K562 (cell line): ENCODE results near the gene TTBK1. TPM values are rescaled to one million over a fixed set of nuclear protein-coding genes. Genes with fewer than 3 reads are reported as not detected.
A peak's percentile ranks its signal among the peaks of the same experiment; 100 is the strongest.

Experiments used
- BDP1 ChIP-seq: IDR thresholded peaks from 3 replicates; pipeline ENCODE4 v1.6.1; 2011; ENCODE audit not compliant: insufficient read length, insufficient read depth
- BHLHE40 ChIP-seq: IDR thresholded peaks from 2 replicates; pipeline ENCODE4 v1.6.1; 2011; ENCODE audit warnings: low read length, improper control_type of control experiment
- BRD9 ChIP-seq: fragments of 450-650 bp; IDR thresholded peaks from 2 replicates; pipeline ENCODE4 v1.6.1; 2018; ENCODE audit warnings: low read depth; ENCODE audit not compliant: partially characterized antibody
- CHD2 ChIP-seq: IDR thresholded peaks from 2 replicates; pipeline ENCODE4 v1.6.1; 2011; ENCODE audit warnings: low read depth, low read length
- E4F1 ChIP-seq: fragments of 250-450 bp; sonication (Bioruptor Pico); IDR thresholded peaks from 2 replicates; pipeline ENCODE4 v1.5.0; 2021; ENCODE audit warnings: mild to moderate bottlenecking, borderline replicate concordance
- L3MBTL2 ChIP-seq: fragments of 450-650 bp; IDR thresholded peaks from 2 replicates; pipeline ENCODE4 v1.6.1; 2016; ENCODE audit warnings: mild to moderate bottlenecking, moderate library complexity
- MYC ChIP-seq, 2 experiments: fragments of 250-450 bp in 1 of 2; sonication (Bioruptor Pico) in 1 of 2; IDR thresholded peaks; 2 replicates each; pipeline versions ENCODE4 v1.5.1 to v1.6.1; 2012 to 2021; ENCODE audit warnings: low read depth in 2 of 2, borderline replicate concordance in 1 of 2, improper control_type of control experiment in 1 of 2, low read length in 1 of 2, mild to moderate bottlenecking in 1 of 2, moderate library complexity in 1 of 2
- PHF21A ChIP-seq: fragments of 450-650 bp; IDR thresholded peaks from 2 replicates; pipeline ENCODE4 v1.6.1; 2017; ENCODE audit warnings: low read depth, borderline replicate concordance
- PPARD ChIP-seq: fragments of 250-450 bp; sonication (Bioruptor Pico); IDR thresholded peaks from 2 replicates; pipeline ENCODE4 v1.8.0; 2022; ENCODE audit warnings: inconsistent platforms, mild to moderate bottlenecking, moderate library complexity
- SIN3A ChIP-seq, 2 experiments: fragments of 150-350 bp in 1 of 2; IDR thresholded peaks; 2 replicates each; pipeline ENCODE4 v1.6.1; 2011 to 2016; ENCODE audit warnings: borderline replicate concordance in 2 of 2, low read depth in 2 of 2, low read length in 2 of 2, mild to moderate bottlenecking in 2 of 2, moderate library complexity in 2 of 2; ENCODE audit not compliant: control insufficient read depth in 1 of 2
- SP2 ChIP-seq: IDR thresholded peaks from 2 replicates; pipeline ENCODE4 v1.6.1; 2011; ENCODE audit warnings: mild to moderate bottlenecking, low read depth, low read length, moderate library complexity; ENCODE audit not compliant: poor library complexity, severe bottlenecking; ENCODE audit errors: extremely low read depth
- polyA plus RNA-seq, 8 experiments: library from polyadenylated mRNA; depleted of rRNA in 4 of 8; stranded (reverse) in 5 of 8; unstranded in 3 of 8; fragments of >200 nt; fragmentation: Nextera tagmentation in 2 of 8; fragmentation: Illumina TruSeq in 1 of 8; extraction: Ambion mirVana in 2 of 8; extraction: Trizol in 1 of 8; gene quantifications; 2 replicates each; pipeline versions ENCODE4 v1.2.1 to v1.2.3, GENCODE V29; 2011 to 2014; ENCODE audit warnings: inconsistent platforms in 1 of 8, missing spikeins in 1 of 8
- total RNA-seq, 7 experiments: library from RNA; depleted of rRNA in 6 of 7; stranded (reverse); fragments of >200 nt in 6 of 7; fragmentation: Illumina TruSeq in 2 of 7; extraction: Trizol in 2 of 7; gene quantifications; 2 replicates each; pipeline versions ENCODE4 v1.2.1 to v1.2.3, GENCODE V29; 2011 to 2021; ENCODE audit warnings: low replicate concordance in 1 of 7
- TF ChIP-seq, protein P1 (sequence below): fragments of 250-450 bp; sonication (Bioruptor Pico); IDR thresholded peaks from 2 replicates; pipeline ENCODE4 v1.4.0; 2020; ENCODE audit warnings: mild to moderate bottlenecking, moderate library complexity
- TF ChIP-seq, protein P2 (sequence below): fragments of 450-650 bp; formaldehyde crosslinking; IDR thresholded peaks from 2 replicates; pipeline ENCODE4 v1.4.0; 2020; ENCODE audit warnings: mild to moderate bottlenecking, mixed read lengths
- TF ChIP-seq, protein P3 (sequence below): fragments of 200-800 bp; sonication (Bioruptor generic); IDR thresholded peaks from 2 replicates; pipeline ENCODE4 v1.6.1; 2016; ENCODE audit warnings: missing genetic modification characterization, missing compliant biosample characterization

TTBK1 gene
- total and polyA plus RNA-seq, 9 of the 15 experiments (the other 6 are each of a cell fraction or from before 2014, with no cell fraction given), result not detected

- TF ChIP-seq CHD2 (peak; percentile 45), BRD9 (no peak), MYC (IDR thresholded peaks at IDR 0.05; ENCODE audit: low read depth, low read length) (peak; percentile 54; the same call in 1 of the 2 replicates), MYC (CRISPR knock-in tag; IDR thresholded peaks at IDR 0.05; ENCODE audit: borderline replicate concordance, low read depth) (no peak), BDP1 (no peak), SIN3A (IDR thresholded peaks at IDR 0.05; ENCODE audit: borderline replicate concordance in 2 of 2, control insufficient read depth in 1 of 2, low read depth in 2 of 2, low read length in 2 of 2) (0 out of 4 replicates have a peak, but pooled peaks of 1 of the 2 experiments have one; percentile 30), PHF21A (no peak), E4F1 (CRISPR knock-in tag) (no peak), PPARD (CRISPR knock-in tag) (no peak), BHLHE40 (peak; percentile 67), SP2 (peak; percentile 8), L3MBTL2 (peak; percentile 76)
- TF ChIP-seq, protein P1, sequence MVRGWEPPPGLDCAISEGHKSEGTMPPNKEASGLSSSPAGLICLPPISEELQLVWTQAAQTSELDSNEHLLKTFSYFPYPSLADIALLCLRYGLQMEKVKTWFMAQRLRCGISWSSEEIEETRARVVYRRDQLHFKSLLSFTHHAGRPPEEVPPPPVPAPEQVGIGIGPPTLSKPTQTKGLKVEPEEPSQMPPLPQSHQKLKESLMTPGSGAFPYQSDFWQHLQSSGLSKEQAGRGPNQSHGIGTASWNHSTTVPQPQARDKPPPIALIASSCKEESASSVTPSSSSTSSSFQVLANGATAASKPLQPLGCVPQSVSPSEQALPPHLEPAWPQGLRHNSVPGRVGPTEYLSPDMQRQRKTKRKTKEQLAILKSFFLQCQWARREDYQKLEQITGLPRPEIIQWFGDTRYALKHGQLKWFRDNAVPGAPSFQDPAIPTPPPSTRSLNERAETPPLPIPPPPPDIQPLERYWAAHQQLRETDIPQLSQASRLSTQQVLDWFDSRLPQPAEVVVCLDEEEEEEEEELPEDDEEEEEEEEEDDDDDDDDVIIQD (CRISPR knock-in tag), result no peak
- TF ChIP-seq, protein P2, sequence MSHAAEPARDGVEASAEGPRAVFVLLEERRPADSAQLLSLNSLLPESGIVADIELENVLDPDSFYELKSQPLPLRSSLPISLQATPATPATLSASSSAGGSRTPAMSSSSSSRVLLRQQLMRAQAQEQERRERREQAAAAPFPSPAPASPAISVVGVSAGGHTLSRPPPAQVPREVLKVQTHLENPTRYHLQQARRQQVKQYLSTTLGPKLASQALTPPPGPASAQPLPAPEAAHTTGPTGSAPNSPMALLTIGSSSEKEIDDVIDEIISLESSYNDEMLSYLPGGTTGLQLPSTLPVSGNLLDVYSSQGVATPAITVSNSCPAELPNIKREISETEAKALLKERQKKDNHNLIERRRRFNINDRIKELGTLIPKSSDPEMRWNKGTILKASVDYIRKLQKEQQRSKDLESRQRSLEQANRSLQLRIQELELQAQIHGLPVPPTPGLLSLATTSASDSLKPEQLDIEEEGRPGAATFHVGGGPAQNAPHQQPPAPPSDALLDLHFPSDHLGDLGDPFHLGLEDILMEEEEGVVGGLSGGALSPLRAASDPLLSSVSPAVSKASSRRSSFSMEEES (CRISPR knock-in tag), result no peak
- TF ChIP-seq, protein P3, sequence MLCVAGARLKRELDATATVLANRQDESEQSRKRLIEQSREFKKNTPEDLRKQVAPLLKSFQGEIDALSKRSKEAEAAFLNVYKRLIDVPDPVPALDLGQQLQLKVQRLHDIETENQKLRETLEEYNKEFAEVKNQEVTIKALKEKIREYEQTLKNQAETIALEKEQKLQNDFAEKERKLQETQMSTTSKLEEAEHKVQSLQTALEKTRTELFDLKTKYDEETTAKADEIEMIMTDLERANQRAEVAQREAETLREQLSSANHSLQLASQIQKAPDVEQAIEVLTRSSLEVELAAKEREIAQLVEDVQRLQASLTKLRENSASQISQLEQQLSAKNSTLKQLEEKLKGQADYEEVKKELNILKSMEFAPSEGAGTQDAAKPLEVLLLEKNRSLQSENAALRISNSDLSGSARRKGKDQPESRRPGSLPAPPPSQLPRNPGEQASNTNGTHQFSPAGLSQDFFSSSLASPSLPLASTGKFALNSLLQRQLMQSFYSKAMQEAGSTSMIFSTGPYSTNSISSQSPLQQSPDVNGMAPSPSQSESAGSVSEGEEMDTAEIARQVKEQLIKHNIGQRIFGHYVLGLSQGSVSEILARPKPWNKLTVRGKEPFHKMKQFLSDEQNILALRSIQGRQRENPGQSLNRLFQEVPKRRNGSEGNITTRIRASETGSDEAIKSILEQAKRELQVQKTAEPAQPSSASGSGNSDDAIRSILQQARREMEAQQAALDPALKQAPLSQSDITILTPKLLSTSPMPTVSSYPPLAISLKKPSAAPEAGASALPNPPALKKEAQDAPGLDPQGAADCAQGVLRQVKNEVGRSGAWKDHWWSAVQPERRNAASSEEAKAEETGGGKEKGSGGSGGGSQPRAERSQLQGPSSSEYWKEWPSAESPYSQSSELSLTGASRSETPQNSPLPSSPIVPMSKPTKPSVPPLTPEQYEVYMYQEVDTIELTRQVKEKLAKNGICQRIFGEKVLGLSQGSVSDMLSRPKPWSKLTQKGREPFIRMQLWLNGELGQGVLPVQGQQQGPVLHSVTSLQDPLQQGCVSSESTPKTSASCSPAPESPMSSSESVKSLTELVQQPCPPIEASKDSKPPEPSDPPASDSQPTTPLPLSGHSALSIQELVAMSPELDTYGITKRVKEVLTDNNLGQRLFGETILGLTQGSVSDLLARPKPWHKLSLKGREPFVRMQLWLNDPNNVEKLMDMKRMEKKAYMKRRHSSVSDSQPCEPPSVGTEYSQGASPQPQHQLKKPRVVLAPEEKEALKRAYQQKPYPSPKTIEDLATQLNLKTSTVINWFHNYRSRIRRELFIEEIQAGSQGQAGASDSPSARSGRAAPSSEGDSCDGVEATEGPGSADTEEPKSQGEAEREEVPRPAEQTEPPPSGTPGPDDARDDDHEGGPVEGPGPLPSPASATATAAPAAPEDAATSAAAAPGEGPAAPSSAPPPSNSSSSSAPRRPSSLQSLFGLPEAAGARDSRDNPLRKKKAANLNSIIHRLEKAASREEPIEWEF (CRISPR knock-in tag), result no peak
Measured at GRCh38 chr6:43247114-43247999, 4.1 kb downstream of the TTBK1 start (continued).
